Right cardiac atrium (tissue), 5 donors: ENCODE measurements around the gene MRTFA. TPM values are rescaled to one million over a fixed set of nuclear protein-coding genes. Genes with fewer than 3 reads are reported as not detected.

Experiments
- polyA plus RNA-seq: library from polyadenylated mRNA; stranded (reverse); fragments of 200-250 nt; gene quantifications from one replicate; pipeline ENCODE4 v1.2.3, GENCODE V29; 2013
- total RNA-seq, 4 donors: library from RNA; stranded (reverse); fragmentation: NEBNext Ultra II Directional; extraction: Animal tissue kit (Norgen Biotek cat#: 25700); gene quantifications; one replicate each; pipeline ENCODE4 v1.2.1, GENCODE V29; 2021
- donor health status: healthy with polysubstance abuse.
- donor health status: DM: no; HTN: yes; CAD: no.
- donor health status: DM: no; HTN: no; CAD: no.
- donor health status: DM: no; HTN: yes; CAD: no; lungs with severe emphysema.
- donor health status: DM: yes; HTN: yes; CAD: no.

Gene MRTFA
- total and polyA plus RNA-seq, 5 donors = 22.2 to 40.2 (median 31.6) TPM

Other genes starting within 250 kb of the MRTFA start
- gene MCHR1, start 42.8 kb upstream of the MRTFA start, total RNA-seq = 1 to 10 TPM; 1.3 to 3.2 (median 2.1) TPM
- 2.0 TPM for gene MCHR1, start 42.8 kb upstream of the MRTFA start, polyA plus RNA-seq
- 1 to 10 TPM; 4.2 to 7.5 (median 4.9) TPM for gene SLC25A17, start 182.6 kb upstream of the MRTFA start, total RNA-seq
- gene SLC25A17, start 182.6 kb upstream of the MRTFA start, polyA plus RNA-seq = 3.7 TPM
- 100 to 1,000 TPM; 178 to 223 (median 202) TPM for gene ST13, start 219.9 kb upstream of the MRTFA start, total RNA-seq
- gene ST13, start 219.9 kb upstream of the MRTFA start, polyA plus RNA-seq = 71.1 TPM
- 10 to 100 TPM; 17.3 to 25.6 (median 22.2) TPM for gene XPNPEP3, start 220.4 kb upstream of the MRTFA start, total RNA-seq
- 7.1 TPM for gene XPNPEP3, start 220.4 kb upstream of the MRTFA start, polyA plus RNA-seq
- gene DNAJB7, start 225.4 kb upstream of the MRTFA start, total RNA-seq = not detected
- not detected for gene DNAJB7, start 225.4 kb upstream of the MRTFA start, polyA plus RNA-seq